Neutrophil (primary cell): ENCODE measurements around the gene ECD.

Experiments
- H3K27ac ChIP-seq: fragments of 200-600 bp; sonication (generic); 2 replicates; pipeline ENCODE4 v1.5.1; 2016; ENCODE audit warnings: mild to moderate bottlenecking, moderate library complexity
- H3K27me3 ChIP-seq: fragments of 200-600 bp; sonication (generic); 2 replicates; pipeline ENCODE4 v1.6.0; 2016; ENCODE audit warnings: mild to moderate bottlenecking
- H3K36me3 ChIP-seq: fragments of 200-600 bp; sonication (generic); 2 replicates; pipeline ENCODE4 v1.5.1; 2017
- H3K4me1 ChIP-seq, 2 experiments: fragments of 200-600 bp in 1 of 2; sonication (generic) in 1 of 2; 1 replicate in 1 of 2; 2 replicates in 1 of 2; pipeline versions ENCODE4 v1.5.1 to v1.6.1; 2013 to 2016; ENCODE audit warnings: low read depth in 1 of 2, low read length in 1 of 2, mild to moderate bottlenecking in 1 of 2, moderate library complexity in 1 of 2; ENCODE audit not compliant: control insufficient read depth in 1 of 2, insufficient read depth in 1 of 2
- H3K4me3 ChIP-seq, 2 experiments: fragments of 200-600 bp in 1 of 2; sonication (generic) in 1 of 2; 1 replicate in 1 of 2; 2 replicates in 1 of 2; pipeline ENCODE4 v1.5.1; 2013 to 2016; ENCODE audit warnings: low read depth in 1 of 2, low read length in 1 of 2, mild to moderate bottlenecking in 1 of 2, moderate library complexity in 1 of 2
- H3K9me3 ChIP-seq: fragments of 200-600 bp; sonication (generic); 2 replicates; pipeline ENCODE4 v1.5.1; 2016
- TF ChIP-seq, protein P1 (sequence below): fragments of 200-600 bp; sonication (generic); IDR thresholded peaks from 2 replicates; pipeline ENCODE4 v1.5.1; 2016; ENCODE audit warnings: antibody characterized with exemption

Gene ECD

DNA sequence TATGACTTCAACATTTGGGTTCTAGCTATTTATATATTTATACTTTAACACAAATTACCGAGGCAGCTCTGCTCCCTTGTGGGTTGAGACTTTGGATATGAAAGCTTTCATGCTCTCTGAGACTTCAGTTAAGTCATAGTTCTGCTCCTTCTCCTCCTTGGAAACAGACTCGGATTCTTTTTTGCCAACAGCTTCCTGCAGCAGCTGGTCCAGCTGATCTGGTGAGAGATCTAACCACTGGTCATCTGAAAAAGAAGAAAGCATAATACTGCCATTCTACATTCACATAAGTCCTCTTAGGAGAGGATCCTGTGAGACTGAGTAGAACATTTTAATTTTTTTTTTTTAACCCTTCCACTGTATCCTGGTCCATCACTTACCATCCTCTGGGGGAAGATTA, 28.6 kb downstream of the ECD start:
- Histone ChIP-seq H3K4me1 (no peaks in the 10 kb centered on the region), H3K27ac (no peak overlapping the region), H3K4me3 (no peak overlapping the region), H3K27me3 (no peaks in the 10 kb centered on the region), H3K9me3 (no peaks in the 10 kb centered on the region), H3K36me3 (peaks cover 96% of the 10 kb centered on the region)
- TF ChIP-seq, protein P1, sequence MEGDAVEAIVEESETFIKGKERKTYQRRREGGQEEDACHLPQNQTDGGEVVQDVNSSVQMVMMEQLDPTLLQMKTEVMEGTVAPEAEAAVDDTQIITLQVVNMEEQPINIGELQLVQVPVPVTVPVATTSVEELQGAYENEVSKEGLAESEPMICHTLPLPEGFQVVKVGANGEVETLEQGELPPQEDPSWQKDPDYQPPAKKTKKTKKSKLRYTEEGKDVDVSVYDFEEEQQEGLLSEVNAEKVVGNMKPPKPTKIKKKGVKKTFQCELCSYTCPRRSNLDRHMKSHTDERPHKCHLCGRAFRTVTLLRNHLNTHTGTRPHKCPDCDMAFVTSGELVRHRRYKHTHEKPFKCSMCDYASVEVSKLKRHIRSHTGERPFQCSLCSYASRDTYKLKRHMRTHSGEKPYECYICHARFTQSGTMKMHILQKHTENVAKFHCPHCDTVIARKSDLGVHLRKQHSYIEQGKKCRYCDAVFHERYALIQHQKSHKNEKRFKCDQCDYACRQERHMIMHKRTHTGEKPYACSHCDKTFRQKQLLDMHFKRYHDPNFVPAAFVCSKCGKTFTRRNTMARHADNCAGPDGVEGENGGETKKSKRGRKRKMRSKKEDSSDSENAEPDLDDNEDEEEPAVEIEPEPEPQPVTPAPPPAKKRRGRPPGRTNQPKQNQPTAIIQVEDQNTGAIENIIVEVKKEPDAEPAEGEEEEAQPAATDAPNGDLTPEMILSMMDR, result no peak

DNA sequence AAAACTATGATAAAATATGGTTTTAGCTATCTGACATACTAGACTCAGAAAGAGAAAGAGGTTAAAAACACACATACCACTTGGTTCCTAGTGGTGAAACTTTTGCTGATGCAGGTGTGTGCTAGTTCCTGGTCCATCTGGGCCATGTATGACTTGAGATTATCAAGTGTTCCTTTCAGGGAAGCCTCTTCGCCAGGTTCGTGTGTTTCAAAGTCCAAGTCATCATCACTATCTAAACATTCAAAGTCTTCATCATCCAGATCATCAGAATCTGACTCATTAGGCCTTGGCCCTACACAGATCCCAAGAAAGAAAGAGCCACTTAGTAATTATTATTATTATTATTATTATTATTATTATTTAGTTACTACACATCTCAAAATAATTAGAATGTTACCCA, 31.2 kb downstream of the ECD start:
- peaks cover 96% of the 10 kb centered on the region for H3K36me3 ChIP-seq

DNA sequence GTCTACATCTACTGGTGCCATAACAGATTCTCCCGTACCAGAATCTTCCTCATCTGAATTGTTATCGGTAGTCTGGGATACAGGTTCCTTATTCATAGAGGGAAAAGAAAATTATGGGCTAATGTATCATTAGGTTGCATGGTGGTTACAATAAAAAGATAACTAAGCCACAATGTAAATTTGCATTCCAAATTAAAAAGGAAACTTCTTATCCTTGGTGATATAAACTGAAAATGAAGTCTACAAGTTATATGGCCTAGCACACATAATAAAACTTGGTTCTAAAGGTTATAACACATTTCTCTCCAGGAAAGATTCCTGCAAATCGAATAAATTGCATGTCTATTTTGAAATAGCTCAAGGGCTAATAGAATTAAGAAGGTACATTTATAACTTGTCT, 33.1 kb downstream of the ECD start:
- no peaks in the 10 kb centered on the region for H3K9me3 ChIP-seq
- H3K27ac ChIP-seq, result no peak overlapping the region
- H3K27me3 ChIP-seq, result no peaks in the 10 kb centered on the region
- H3K4me1 ChIP-seq, result no peaks in the 10 kb centered on the region
- no peak overlapping the region for H3K4me3 ChIP-seq
- peaks cover 90% of the 10 kb centered on the region for H3K36me3 ChIP-seq
- TF ChIP-seq, protein P1, result no peak

More for the DNA sequence above, 31.2 kb downstream of the ECD start:
- no peak overlapping the region for H3K27ac ChIP-seq
- H3K9me3 ChIP-seq, result no peaks in the 10 kb centered on the region
- H3K27me3 ChIP-seq, result no peaks in the 10 kb centered on the region
- no peaks in the 10 kb centered on the region for H3K4me1 ChIP-seq
- no peak overlapping the region for H3K4me3 ChIP-seq
- TF ChIP-seq, protein P1, result no peak

- Histone ChIP-seq H3K36me3 (peaks cover 77% of the 10 kb centered on the region), H3K27ac (no peak overlapping the region), H3K9me3 (no peaks in the 10 kb centered on the region), H3K27me3 (no peaks in the 10 kb centered on the region), H3K4me1 (no peaks in the 10 kb centered on the region), H3K4me3 (no peak overlapping the region)
- TF ChIP-seq, protein P1, result no peak
These were observed 35.7 kb downstream of the ECD start for GRCh38 chr10:73131913-73132686.

- Histone ChIP-seq H3K27me3 (no peaks in the 10 kb centered on the region), H3K27ac (no peak overlapping the region), H3K4me1 (no peaks in the 10 kb centered on the region), H3K36me3 (peaks cover 78% of the 10 kb centered on the region), H3K9me3 (no peaks in the 10 kb centered on the region), H3K4me3 (no peak overlapping the region)
- TF ChIP-seq, protein P1, result no peak
These were observed 36.5 kb downstream of the ECD start for GRCh38 chr10:73131301-73131700.
